RWPE2 (cell line): ENCODE data around the gene SCEL.

Experiments used
- ATAC-seq: fragments of 200-7000 bp; cut with Tn5 transposase; 3 replicates; pipeline ENCODE4 v1.9.1; 2021; ENCODE audit warnings: low read depth
- DNase-seq: peaks from one replicate; pipeline ENCODE4 v3.0.0-alpha.2; 2020; ENCODE audit warnings: low spot score
- H3K27ac ChIP-seq: fragments of 450-650 bp; 2 replicates; pipeline ENCODE4 v1.5.1; 2017; ENCODE audit warnings: mild to moderate bottlenecking; ENCODE audit not compliant: poor library complexity, severe bottlenecking
- H3K27me3 ChIP-seq: fragments of 250-450 bp; sonication (Bioruptor Pico); 2 replicates; pipeline ENCODE4 v1.5.1; 2021; ENCODE audit warnings: mild to moderate bottlenecking, moderate library complexity; ENCODE audit not compliant: insufficient read depth, poor library complexity, severe bottlenecking
- H3K36me3 ChIP-seq: fragments of 250-450 bp; sonication (Bioruptor Pico); 2 replicates; pipeline ENCODE4 v1.5.1; 2020; ENCODE audit warnings: low read depth, mild to moderate bottlenecking, moderate library complexity
- H3K4me1 ChIP-seq: fragments of 250-450 bp; sonication (Bioruptor Pico); 2 replicates; pipeline ENCODE4 v1.5.1; 2021; ENCODE audit warnings: mild to moderate bottlenecking, moderate library complexity; ENCODE audit not compliant: insufficient read depth, poor library complexity, severe bottlenecking
- H3K4me3 ChIP-seq: fragments of 250-450 bp; sonication (Bioruptor Pico); 2 replicates; pipeline ENCODE4 v1.5.1; 2021; ENCODE audit warnings: mild to moderate bottlenecking, moderate library complexity; ENCODE audit not compliant: severe bottlenecking
- H3K9me3 ChIP-seq: fragments of 250-450 bp; sonication (Bioruptor Pico); 2 replicates; pipeline ENCODE4 v1.5.1; 2021; ENCODE audit warnings: mild to moderate bottlenecking, moderate library complexity; ENCODE audit not compliant: severe bottlenecking
- TF ChIP-seq, protein P1 (sequence below): fragments of 450-650 bp; IDR thresholded peaks from one replicate; pipeline ENCODE4 v1.5.1; 2017; ENCODE audit warnings: mild to moderate bottlenecking, moderate library complexity; ENCODE audit not compliant: poor library complexity, severe bottlenecking

The SCEL gene

DNA sequence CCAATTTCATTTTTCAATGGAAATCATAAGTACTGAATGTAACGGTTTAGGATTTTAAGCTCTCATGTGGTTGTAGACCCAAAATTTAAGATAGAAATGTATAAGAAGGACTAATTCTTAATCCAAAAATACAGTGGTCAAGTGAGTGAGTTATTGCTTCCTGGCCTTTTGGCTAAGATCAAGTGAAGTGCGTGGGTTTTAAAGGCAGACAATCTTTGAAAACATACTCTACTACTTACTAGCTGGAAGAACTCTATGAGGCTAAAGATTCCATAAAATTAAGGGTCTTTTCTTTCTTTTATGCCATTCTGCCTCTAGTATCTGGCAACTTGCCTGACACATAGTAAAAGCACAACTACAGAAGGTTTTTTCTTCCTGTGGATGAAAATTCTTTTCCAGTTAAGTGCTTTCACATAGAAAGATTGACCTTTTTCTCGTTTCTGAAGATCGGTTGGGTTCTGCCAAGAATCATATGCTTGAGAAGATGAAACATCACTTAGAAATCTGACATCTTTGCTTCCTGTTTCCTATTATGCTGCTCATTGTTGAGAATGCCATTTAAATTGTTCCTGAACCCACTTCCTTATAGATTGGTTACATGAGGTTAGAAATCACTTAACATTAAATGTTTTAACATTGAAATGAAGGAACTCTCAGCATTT is 26.4 kb upstream of the SCEL start:
- Histone ChIP-seq H3K36me3 (no peaks in the 10 kb centered on the region), H3K4me3 (no peak overlapping the region), H3K27me3 (no peaks in the 10 kb centered on the region), H3K4me1 (peaks cover 24% of the 10 kb centered on the region), H3K9me3 (no peaks in the 10 kb centered on the region), H3K27ac (peak overlapping the region; percentile 81)
- ATAC-seq (peak; percentile 10; the same call in 1 of the 3 replicates), DNase-seq (no peak)
- TF ChIP-seq, protein P1, sequence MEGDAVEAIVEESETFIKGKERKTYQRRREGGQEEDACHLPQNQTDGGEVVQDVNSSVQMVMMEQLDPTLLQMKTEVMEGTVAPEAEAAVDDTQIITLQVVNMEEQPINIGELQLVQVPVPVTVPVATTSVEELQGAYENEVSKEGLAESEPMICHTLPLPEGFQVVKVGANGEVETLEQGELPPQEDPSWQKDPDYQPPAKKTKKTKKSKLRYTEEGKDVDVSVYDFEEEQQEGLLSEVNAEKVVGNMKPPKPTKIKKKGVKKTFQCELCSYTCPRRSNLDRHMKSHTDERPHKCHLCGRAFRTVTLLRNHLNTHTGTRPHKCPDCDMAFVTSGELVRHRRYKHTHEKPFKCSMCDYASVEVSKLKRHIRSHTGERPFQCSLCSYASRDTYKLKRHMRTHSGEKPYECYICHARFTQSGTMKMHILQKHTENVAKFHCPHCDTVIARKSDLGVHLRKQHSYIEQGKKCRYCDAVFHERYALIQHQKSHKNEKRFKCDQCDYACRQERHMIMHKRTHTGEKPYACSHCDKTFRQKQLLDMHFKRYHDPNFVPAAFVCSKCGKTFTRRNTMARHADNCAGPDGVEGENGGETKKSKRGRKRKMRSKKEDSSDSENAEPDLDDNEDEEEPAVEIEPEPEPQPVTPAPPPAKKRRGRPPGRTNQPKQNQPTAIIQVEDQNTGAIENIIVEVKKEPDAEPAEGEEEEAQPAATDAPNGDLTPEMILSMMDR, result no peak

DNA sequence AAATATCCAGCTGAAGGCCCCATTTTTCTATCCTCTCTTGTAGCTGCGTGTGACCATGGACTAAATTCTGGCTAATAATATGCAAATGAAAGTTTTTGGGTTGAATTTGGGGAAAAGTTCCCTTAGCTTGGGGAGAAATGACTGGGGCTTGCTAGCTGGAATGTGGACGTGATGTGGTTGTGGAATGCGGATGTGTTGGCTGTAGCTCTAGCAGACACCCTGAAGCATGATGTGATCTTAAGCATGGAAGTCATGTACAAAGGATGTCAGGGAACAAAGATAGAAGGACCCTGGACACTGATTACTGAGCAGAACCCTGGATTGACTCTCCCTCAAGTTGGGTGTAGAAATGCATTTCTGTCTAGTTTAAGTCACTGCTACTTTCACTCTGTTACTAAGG is 25.4 kb upstream of the SCEL start:
- TF ChIP-seq, protein P1, result no peak
- Histone ChIP-seq H3K27me3 (no peaks in the 10 kb centered on the region), H3K9me3 (no peaks in the 10 kb centered on the region), H3K4me3 (no peak overlapping the region), H3K36me3 (no peaks in the 10 kb centered on the region), H3K27ac (peak overlapping the region; percentile 81), H3K4me1 (peaks cover 24% of the 10 kb centered on the region)
- ATAC-seq (no peak), DNase-seq (no peak)

DNA sequence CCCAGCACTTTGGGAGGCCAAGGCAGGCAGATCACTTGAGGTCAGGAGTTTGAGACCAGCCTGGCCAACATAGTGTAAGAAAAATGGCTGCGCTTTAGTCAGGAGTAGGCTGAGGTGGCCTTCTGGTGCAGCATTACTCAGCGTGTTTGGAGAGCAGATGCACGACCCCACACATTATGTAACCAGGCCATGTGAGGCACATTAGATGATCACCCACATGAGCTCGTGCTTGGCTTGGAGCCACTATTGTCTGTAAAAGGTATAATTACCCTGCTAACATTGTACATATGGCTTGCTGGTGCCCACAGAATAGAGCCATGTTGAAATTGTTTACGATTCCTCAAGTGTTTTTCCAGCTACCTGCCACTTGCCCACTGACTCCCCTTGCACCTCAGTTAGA is 24.0 kb upstream of the SCEL start:
- H3K4me3 ChIP-seq, result no peak overlapping the region
- TF ChIP-seq, protein P1, result no peak
- DNase-seq (no peak), ATAC-seq (no peak)
- peaks cover 37% of the 10 kb centered on the region for H3K4me1 ChIP-seq
- no peaks in the 10 kb centered on the region for H3K9me3 ChIP-seq
- no peaks in the 10 kb centered on the region for H3K27me3 ChIP-seq
- H3K36me3 ChIP-seq, result no peaks in the 10 kb centered on the region
- no peak overlapping the region for H3K27ac ChIP-seq

DNA sequence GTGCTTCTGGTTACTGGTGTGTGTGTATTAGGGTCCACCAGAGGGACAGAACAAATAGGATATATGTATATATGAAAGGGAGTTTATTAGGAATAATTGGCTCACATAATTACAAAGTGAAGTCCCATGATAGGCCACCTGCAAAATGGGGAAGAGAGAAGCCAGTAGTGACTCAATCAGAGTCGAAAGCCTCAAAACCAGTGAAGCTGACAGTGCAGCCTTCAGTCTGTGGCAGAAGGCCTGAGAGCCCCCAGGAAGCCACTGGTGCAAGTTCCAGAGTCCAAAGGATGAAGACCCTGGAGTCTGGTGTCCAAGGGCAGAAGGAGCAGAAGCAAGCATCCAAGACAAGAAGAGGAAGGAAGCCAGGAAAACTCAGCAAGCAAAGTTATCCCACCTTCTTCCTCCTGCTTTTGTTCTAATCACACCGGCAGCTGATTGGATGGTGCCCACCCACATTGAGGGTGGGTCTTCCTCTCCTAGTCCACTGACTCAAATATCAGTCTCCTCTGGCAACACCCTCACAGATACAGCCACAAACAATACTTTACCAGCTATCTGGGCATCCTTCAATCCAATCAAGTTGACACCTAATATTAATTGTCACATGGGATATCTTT is 21.7 kb upstream of the SCEL start:
- DNase-seq, result no peak

More for the DNA sequence above, 21.7 kb upstream of the SCEL start:
- Histone ChIP-seq H3K27me3 (no peaks in the 10 kb centered on the region), H3K4me1 (peaks cover 32% of the 10 kb centered on the region), H3K36me3 (no peaks in the 10 kb centered on the region), H3K27ac (no peak overlapping the region), H3K4me3 (no peak overlapping the region), H3K9me3 (no peaks in the 10 kb centered on the region)
- ATAC-seq, result no peak
- TF ChIP-seq, protein P1, result no peak
